Right cardiac atrium (tissue), 5 donors: ENCODE measurements around the gene DDX43. TPM values are rescaled to one million over a fixed set of nuclear protein-coding genes. Genes with fewer than 3 reads are reported as not detected.

Source experiments
- polyA plus RNA-seq: library from polyadenylated mRNA; stranded (reverse); fragments of 200-250 nt; gene quantifications from one replicate; pipeline ENCODE4 v1.2.3, GENCODE V29; 2013
- total RNA-seq, 4 donors: library from RNA; stranded (reverse); fragmentation: NEBNext Ultra II Directional; extraction: Animal tissue kit (Norgen Biotek cat#: 25700); gene quantifications; one replicate each; pipeline ENCODE4 v1.2.1, GENCODE V29; 2021
- donor health status: healthy with polysubstance abuse.
- donor health status: DM: no; HTN: yes; CAD: no.
- donor health status: DM: no; HTN: no; CAD: no.
- donor health status: DM: no; HTN: yes; CAD: no; lungs with severe emphysema.
- donor health status: DM: yes; HTN: yes; CAD: no.

The DDX43 gene
- total and polyA plus RNA-seq, 5 donors: 0.16 to 1.9 (median 0.50) TPM

Other genes starting within 250 kb of the DDX43 start
- gene KHDC1L, start 169.3 kb upstream of the DDX43 start, total RNA-seq: not detected
- gene KHDC1L, start 169.3 kb upstream of the DDX43 start, polyA plus RNA-seq: not detected
- gene KHDC1, start 131.6 kb upstream of the DDX43 start, total RNA-seq: 1 to 10 TPM; 1.4 to 6.8 (median 3.7) TPM
- 5.2 TPM for gene KHDC1, start 131.6 kb upstream of the DDX43 start, polyA plus RNA-seq
- gene DPPA5, start 40.6 kb upstream of the DDX43 start, total RNA-seq: not detected
- not detected for gene DPPA5, start 40.6 kb upstream of the DDX43 start, polyA plus RNA-seq
- not detected for gene KHDC3L, start 32.2 kb upstream of the DDX43 start, total RNA-seq
- gene KHDC3L, start 32.2 kb upstream of the DDX43 start, polyA plus RNA-seq: not detected
- gene OOEP, start 24.9 kb upstream of the DDX43 start, total RNA-seq: under 1 TPM in 3 of 4 donors, not detected in 1; 0.24 to 0.77 (median 0.36) TPM
- gene OOEP, start 24.9 kb upstream of the DDX43 start, polyA plus RNA-seq: not detected
- 1 to 10 TPM in 3 of 4 donors, under 1 TPM in 1; 0.79 to 2.9 (median 1.9) TPM for gene CGAS, start 57.5 kb downstream of the DDX43 start, total RNA-seq
- 0.91 TPM for gene CGAS, start 57.5 kb downstream of the DDX43 start, polyA plus RNA-seq
- gene MTO1, start 66.9 kb downstream of the DDX43 start, total RNA-seq: 10 to 100 TPM; 24.4 to 35.1 (median 30.5) TPM
- 16.5 TPM for gene MTO1, start 66.9 kb downstream of the DDX43 start, polyA plus RNA-seq
- gene EEF1A1, start 126.2 kb downstream of the DDX43 start, total RNA-seq: 1,000 to 10,000 TPM; 4,421 to 6,620 (median 4,841) TPM
- gene EEF1A1, start 126.2 kb downstream of the DDX43 start, polyA plus RNA-seq: 2,506 TPM